Esophagus squamous epithelium (tissue), 4 donors: ENCODE measurements around the gene ANP32A.

ENCODE experiments used
- POLR2A ChIP-seq, 4 donors: fragments of 450-650 bp; IDR thresholded peaks; one replicate each; pipeline ENCODE4 v1.6.1; 2017; ENCODE audit warnings: antibody characterized with exemption in 4 of 4, mild to moderate bottlenecking in 4 of 4, moderate library complexity in 3 of 4
- TF ChIP-seq, protein P1 (sequence below), 6 experiments: fragments of 450-650 bp in 4 of 6; fragments of 200-600 bp in 2 of 6; sonication (generic) in 2 of 6; IDR thresholded peaks; one replicate each; pipeline ENCODE4 v1.5.1; 2016 to 2019; ENCODE audit warnings: antibody characterized with exemption in 6 of 6, mild to moderate bottlenecking in 4 of 6, moderate library complexity in 4 of 6

- TF ChIP-seq, protein P1, sequence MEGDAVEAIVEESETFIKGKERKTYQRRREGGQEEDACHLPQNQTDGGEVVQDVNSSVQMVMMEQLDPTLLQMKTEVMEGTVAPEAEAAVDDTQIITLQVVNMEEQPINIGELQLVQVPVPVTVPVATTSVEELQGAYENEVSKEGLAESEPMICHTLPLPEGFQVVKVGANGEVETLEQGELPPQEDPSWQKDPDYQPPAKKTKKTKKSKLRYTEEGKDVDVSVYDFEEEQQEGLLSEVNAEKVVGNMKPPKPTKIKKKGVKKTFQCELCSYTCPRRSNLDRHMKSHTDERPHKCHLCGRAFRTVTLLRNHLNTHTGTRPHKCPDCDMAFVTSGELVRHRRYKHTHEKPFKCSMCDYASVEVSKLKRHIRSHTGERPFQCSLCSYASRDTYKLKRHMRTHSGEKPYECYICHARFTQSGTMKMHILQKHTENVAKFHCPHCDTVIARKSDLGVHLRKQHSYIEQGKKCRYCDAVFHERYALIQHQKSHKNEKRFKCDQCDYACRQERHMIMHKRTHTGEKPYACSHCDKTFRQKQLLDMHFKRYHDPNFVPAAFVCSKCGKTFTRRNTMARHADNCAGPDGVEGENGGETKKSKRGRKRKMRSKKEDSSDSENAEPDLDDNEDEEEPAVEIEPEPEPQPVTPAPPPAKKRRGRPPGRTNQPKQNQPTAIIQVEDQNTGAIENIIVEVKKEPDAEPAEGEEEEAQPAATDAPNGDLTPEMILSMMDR (IDR thresholded peaks at IDR 0.05) = no peak
- TF ChIP-seq POLR2A (IDR thresholded peaks at IDR 0.05) = no peak
Measured at GRCh38 chr15:68789091-68789490, 31.6 kb downstream of the ANP32A start.
